ENCODE data around the gene SLC12A7. TPM values are rescaled to one million over a fixed set of nuclear protein-coding genes. Genes with fewer than 3 reads are reported as not detected.

The SLC12A7 gene
- total RNA-seq, 2 experiments from 2014 or later = 0.06 TPM; not detected in 1

- H3K4me3 ChIP-seq (ENCODE audit: low read depth, low read length, poor library complexity, severe bottlenecking) = no peak overlapping the region
- H3K4me1 ChIP-seq (ENCODE audit: insufficient read depth, low read length, poor library complexity, severe bottlenecking) = no peaks in the 10 kb centered on the region
- no peak for DNase-seq (ENCODE audit: low spot score)
- intact Hi-C loops (cut with micrococcal nuclease; ENCODE audit: unreplicated experiment) = no loop called here
- H3K9me3 ChIP-seq (ENCODE audit: low read length) = no peaks in the 10 kb centered on the region
- CTCF ChIA-PET (ENCODE audit: unreplicated experiment) = interaction anchor here (0.6 kb wide), 1 partner anchor 168 kb away, joined by 3 read pairs; no protein-coding TSS in a partner anchor
- H4K20me1 ChIP-seq (ENCODE audit: insufficient read depth, low read length) = no peaks in the 10 kb centered on the region
- no TSS peak for BruUV-seq (replicated peaks)
- no peak overlapping the region for H3K4me2 ChIP-seq (ENCODE audit: low read length)
- no peak overlapping the region for H3K27ac ChIP-seq (ENCODE audit: low read depth, low read length, poor library complexity, severe bottlenecking)
- TF ChIP-seq EZH2phosphoT487 (IDR thresholded peaks at IDR 0.05; ENCODE audit: borderline replicate concordance, low read depth, low read length) (no peak), CTCF (conservative IDR thresholded peaks at IDR 0.05; ENCODE audit: low read length) (no peak)
- POLR2A ChIA-PET = no interaction called here
- no peaks in the 10 kb centered on the region for H3K36me3 ChIP-seq (ENCODE audit: insufficient read depth, low read length)
- H3K79me2 ChIP-seq (ENCODE audit: insufficient read depth, low read depth, low read length) = no peaks in the 10 kb centered on the region
- no peak overlapping the region for H2AFZ ChIP-seq (ENCODE audit: low read length)
- H3K9me2 ChIP-seq (ENCODE audit: insufficient read depth, low read length) = no peaks in the 10 kb centered on the region
Measured at GRCh38 chr5:1007681-1008450, 104.0 kb downstream of the SLC12A7 start.

GRCh38 chr5:1007221-1007680 is 104.6 kb downstream of the SLC12A7 start:
- Histone ChIP-seq H3K4me2 (ENCODE audit: low read length) (no peak overlapping the region), H3K9me2 (ENCODE audit: insufficient read depth, low read length) (no peaks in the 10 kb centered on the region), H3K27ac (ENCODE audit: low read depth, low read length, poor library complexity, severe bottlenecking) (no peak overlapping the region), H3K4me1 (ENCODE audit: insufficient read depth, low read length, poor library complexity, severe bottlenecking) (no peaks in the 10 kb centered on the region), H3K79me2 (ENCODE audit: insufficient read depth, low read depth, low read length) (no peaks in the 10 kb centered on the region), H3K4me3 (ENCODE audit: low read depth, low read length, poor library complexity, severe bottlenecking) (no peak overlapping the region), H4K20me1 (ENCODE audit: insufficient read depth, low read length) (no peaks in the 10 kb centered on the region), H3K9me3 (ENCODE audit: low read length) (no peaks in the 10 kb centered on the region), H3K36me3 (ENCODE audit: insufficient read depth, low read length) (no peaks in the 10 kb centered on the region), H2AFZ (ENCODE audit: low read length) (no peak overlapping the region)
- TF ChIP-seq CTCF (conservative IDR thresholded peaks at IDR 0.05; ENCODE audit: low read length) (no peak), EZH2phosphoT487 (IDR thresholded peaks at IDR 0.05; ENCODE audit: borderline replicate concordance, low read depth, low read length) (no peak)
- BruUV-seq (replicated peaks) = no TSS peak
- ChIA-PET CTCF (ENCODE audit: unreplicated experiment) (interaction anchor here (0.6 kb wide), 1 partner anchor 169 kb away, joined by 3 read pairs; no protein-coding TSS in a partner anchor), POLR2A (no interaction called here)
- intact Hi-C loops (cut with micrococcal nuclease; ENCODE audit: unreplicated experiment) = no loop called here
- no peak for DNase-seq (ENCODE audit: low spot score)

GRCh38 chr5:1006656-1007071 is 105.2 kb downstream of the SLC12A7 start:
- CTCF ChIA-PET (ENCODE audit: unreplicated experiment) = interaction anchor here (0.6 kb wide), 1 partner anchor 170 kb away, joined by 3 read pairs; no protein-coding TSS in a partner anchor
- no peak for TF ChIP-seq CTCF (conservative IDR thresholded peaks at IDR 0.05; ENCODE audit: low read length)
- no peak for TF ChIP-seq EZH2phosphoT487 (IDR thresholded peaks at IDR 0.05; ENCODE audit: borderline replicate concordance, low read depth, low read length)
- Histone ChIP-seq H3K9me2 (ENCODE audit: insufficient read depth, low read length) (no peaks in the 10 kb centered on the region), H3K36me3 (ENCODE audit: insufficient read depth, low read length) (no peaks in the 10 kb centered on the region), H3K79me2 (ENCODE audit: insufficient read depth, low read depth, low read length) (no peaks in the 10 kb centered on the region), H3K27ac (ENCODE audit: low read depth, low read length, poor library complexity, severe bottlenecking) (no peak overlapping the region), H3K9me3 (ENCODE audit: low read length) (no peaks in the 10 kb centered on the region), H3K4me2 (ENCODE audit: low read length) (no peak overlapping the region), H3K4me1 (ENCODE audit: insufficient read depth, low read length, poor library complexity, severe bottlenecking) (no peaks in the 10 kb centered on the region), H2AFZ (ENCODE audit: low read length) (no peak overlapping the region), H4K20me1 (ENCODE audit: insufficient read depth, low read length) (no peaks in the 10 kb centered on the region), H3K4me3 (ENCODE audit: low read depth, low read length, poor library complexity, severe bottlenecking) (no peak overlapping the region)
- no TSS peak for BruUV-seq (replicated peaks)
- no peak for DNase-seq (ENCODE audit: low spot score)
- POLR2A ChIA-PET = no interaction called here
- intact Hi-C loops (cut with micrococcal nuclease; ENCODE audit: unreplicated experiment) = no loop called here
